Measurements from ENCODE around the gene GALNT13. TPM values are rescaled to one million over a fixed set of nuclear protein-coding genes. Genes with fewer than 3 reads are reported as not detected.

GALNT13 gene
- total and polyA plus RNA-seq, 2 of the 13 experiments (the other 11 are each of a cell fraction or from before 2014, with no cell fraction given), result 1.3 to 5.0 TPM

- POLR2A ChIA-PET, result no interaction called here
- no peaks in the 10 kb centered on the region for H3K79me2 ChIP-seq (ENCODE audit: insufficient read depth, low read length)
- CTCF ChIA-PET (ENCODE audit: low intra/inter-chr PET ratio, low total read pairs), result no interaction called here
- no peaks in the 10 kb centered on the region for H3K27me3 ChIP-seq (ENCODE audit: control insufficient read depth in 1 of 2, insufficient read depth in 2 of 2, low read length in 2 of 2)
- no peak overlapping the region for H3K27ac ChIP-seq (ENCODE audit: extremely low read length, insufficient read depth, low read length)
- FAIRE-seq (no peak), ATAC-seq (no peak), DNase-seq (ENCODE audit: low spot score) (no peak)
- no peak overlapping the region for H3K9ac ChIP-seq (ENCODE audit: insufficient read depth, low read depth, low read length)
- no peaks in the 10 kb centered on the region for H3K36me3 ChIP-seq (replicated peaks in 1 of 2; ENCODE audit: control insufficient read depth in 1 of 2, insufficient read depth in 2 of 2, low read length in 2 of 2)
- no peaks in the 10 kb centered on the region for H3K4me1 ChIP-seq (ENCODE audit: insufficient read depth, low read length)
- H3K4me3 ChIP-seq (replicated peaks in 1 of 3; ENCODE audit: insufficient read depth in 1 of 3, low read depth in 2 of 3, low read length in 3 of 3), result no peak overlapping the region
- no peaks in the 10 kb centered on the region for H4K20me1 ChIP-seq (ENCODE audit: insufficient read depth, low read length)
- H2AFZ ChIP-seq (ENCODE audit: low read length), result no peak overlapping the region
- intact Hi-C loops (cut with micrococcal nuclease; ENCODE audit: unreplicated experiment), result no loop called here
- no peaks in the 10 kb centered on the region for H3K9me3 ChIP-seq (ENCODE audit: low read length)
- no TSS peak for BruUV-seq (replicated peaks)
- TF ChIP-seq TFDP2 (CRISPR knock-in tag; IDR thresholded peaks at IDR 0.05), result no peak
- no peak for TF ChIP-seq KLF11 (CRISPR knock-in tag; IDR thresholded peaks at IDR 0.05)
- no peak for TF ChIP-seq ELF4 (CRISPR knock-in tag; IDR thresholded peaks at IDR 0.05; ENCODE audit: borderline replicate concordance)
- no peak for TF ChIP-seq CEBPG (CRISPR knock-in tag; IDR thresholded peaks at IDR 0.05)
- TF ChIP-seq FOXP4 (CRISPR knock-in tag; IDR thresholded peaks at IDR 0.05), result no peak
- TF ChIP-seq E2F1 (CRISPR knock-in tag; IDR thresholded peaks at IDR 0.05), result no peak
- TF ChIP-seq MAFF (IDR thresholded peaks at IDR 0.05; ENCODE audit: low read depth, low read length), result no peak
- no peak for TF ChIP-seq IRF2 (CRISPR knock-in tag; IDR thresholded peaks at IDR 0.05)
- TF ChIP-seq PAXIP1 (CRISPR knock-in tag; conservative IDR thresholded peaks at IDR 0.05), result no peak
- TF ChIP-seq ZNF672 (CRISPR knock-in tag; IDR thresholded peaks at IDR 0.05), result no peak
- TF ChIP-seq TBX2 (CRISPR knock-in tag; IDR thresholded peaks at IDR 0.05; ENCODE audit: borderline replicate concordance), result no peak
- TF ChIP-seq BCL3 (CRISPR knock-in tag; IDR thresholded peaks at IDR 0.05), result no peak
- no peak for TF ChIP-seq ZNF446 (CRISPR knock-in tag; IDR thresholded peaks at IDR 0.05)
- no peak for TF ChIP-seq ATF3 (CRISPR knock-in tag; IDR thresholded peaks at IDR 0.05)
- TF ChIP-seq ATRX (CRISPR knock-in tag; IDR thresholded peaks at IDR 0.05; ENCODE audit: borderline replicate concordance), result no peak
- TF ChIP-seq RFX5 (IDR thresholded peaks at IDR 0.05; ENCODE audit: low read depth, low read length), result no peak
- no peak for TF ChIP-seq SOX6 (IDR thresholded peaks at IDR 0.05)
- no peak for TF ChIP-seq SOX6 (CRISPR knock-in tag; IDR thresholded peaks at IDR 0.05)
- in situ Hi-C loops (cut with HindIII; ENCODE audit: extremely low pct_ligation_motif_present, low pct_unique_long_range_greater_than_20kb), result no loop called here
- H3K4me2 ChIP-seq (ENCODE audit: low read depth, low read length), result no peak overlapping the region
Observed at GRCh38 chr2:153891051-153891450, 19.3 kb downstream of the GALNT13 start.
